ENCODE measurements around the gene DNAJC2.
"Not testable (repeated sequence)": the region's sequence is repeated elsewhere in the genome, so short reads cannot be mapped to it uniquely, and the experiment has no call there.

DNA sequence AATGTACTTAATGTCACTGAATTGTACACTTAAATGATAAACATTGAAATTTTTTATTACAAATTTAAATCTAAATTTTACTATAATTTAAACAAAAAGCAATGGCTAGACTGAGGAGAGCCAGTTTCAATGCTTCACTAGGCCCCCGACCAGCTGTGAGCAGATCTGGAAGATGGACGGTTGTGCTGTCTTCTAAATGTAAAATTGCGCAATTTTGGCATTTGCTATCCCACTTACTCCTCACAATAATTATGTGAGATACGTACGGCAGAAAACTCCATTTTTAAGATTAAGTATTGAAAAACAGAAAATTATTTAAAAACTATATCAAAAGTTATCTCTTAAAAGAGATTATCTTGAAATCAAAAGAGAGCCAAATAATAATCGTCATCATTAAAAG lies 71.2 kb downstream of the DNAJC2 start:
- TF ChIP-seq, protein P1, sequence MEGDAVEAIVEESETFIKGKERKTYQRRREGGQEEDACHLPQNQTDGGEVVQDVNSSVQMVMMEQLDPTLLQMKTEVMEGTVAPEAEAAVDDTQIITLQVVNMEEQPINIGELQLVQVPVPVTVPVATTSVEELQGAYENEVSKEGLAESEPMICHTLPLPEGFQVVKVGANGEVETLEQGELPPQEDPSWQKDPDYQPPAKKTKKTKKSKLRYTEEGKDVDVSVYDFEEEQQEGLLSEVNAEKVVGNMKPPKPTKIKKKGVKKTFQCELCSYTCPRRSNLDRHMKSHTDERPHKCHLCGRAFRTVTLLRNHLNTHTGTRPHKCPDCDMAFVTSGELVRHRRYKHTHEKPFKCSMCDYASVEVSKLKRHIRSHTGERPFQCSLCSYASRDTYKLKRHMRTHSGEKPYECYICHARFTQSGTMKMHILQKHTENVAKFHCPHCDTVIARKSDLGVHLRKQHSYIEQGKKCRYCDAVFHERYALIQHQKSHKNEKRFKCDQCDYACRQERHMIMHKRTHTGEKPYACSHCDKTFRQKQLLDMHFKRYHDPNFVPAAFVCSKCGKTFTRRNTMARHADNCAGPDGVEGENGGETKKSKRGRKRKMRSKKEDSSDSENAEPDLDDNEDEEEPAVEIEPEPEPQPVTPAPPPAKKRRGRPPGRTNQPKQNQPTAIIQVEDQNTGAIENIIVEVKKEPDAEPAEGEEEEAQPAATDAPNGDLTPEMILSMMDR (IDR thresholded peaks at IDR 0.05; ENCODE audit: low read length) = not testable (repeated sequence)
- not testable (repeated sequence) for TF ChIP-seq EZH2 (optimal IDR thresholded peaks at IDR 0.05; ENCODE audit: low read depth, low read length); EZH2phosphoT487 (IDR thresholded peaks at IDR 0.05; ENCODE audit: low read length)

All from MM.1S (cell line).